NCI-H748 treated with DMSO at 0.1 percent for 48 hours (cell line): Measurements from ENCODE around the gene DCTN3.
A peak's percentile ranks its signal among the peaks of the same experiment; 100 is the strongest.

Experiments used
- DNase-seq: peaks from one replicate; lab custom pipeline; 2025; lab: John Stamatoyannopoulos, UW

DCTN3 gene

DNA sequence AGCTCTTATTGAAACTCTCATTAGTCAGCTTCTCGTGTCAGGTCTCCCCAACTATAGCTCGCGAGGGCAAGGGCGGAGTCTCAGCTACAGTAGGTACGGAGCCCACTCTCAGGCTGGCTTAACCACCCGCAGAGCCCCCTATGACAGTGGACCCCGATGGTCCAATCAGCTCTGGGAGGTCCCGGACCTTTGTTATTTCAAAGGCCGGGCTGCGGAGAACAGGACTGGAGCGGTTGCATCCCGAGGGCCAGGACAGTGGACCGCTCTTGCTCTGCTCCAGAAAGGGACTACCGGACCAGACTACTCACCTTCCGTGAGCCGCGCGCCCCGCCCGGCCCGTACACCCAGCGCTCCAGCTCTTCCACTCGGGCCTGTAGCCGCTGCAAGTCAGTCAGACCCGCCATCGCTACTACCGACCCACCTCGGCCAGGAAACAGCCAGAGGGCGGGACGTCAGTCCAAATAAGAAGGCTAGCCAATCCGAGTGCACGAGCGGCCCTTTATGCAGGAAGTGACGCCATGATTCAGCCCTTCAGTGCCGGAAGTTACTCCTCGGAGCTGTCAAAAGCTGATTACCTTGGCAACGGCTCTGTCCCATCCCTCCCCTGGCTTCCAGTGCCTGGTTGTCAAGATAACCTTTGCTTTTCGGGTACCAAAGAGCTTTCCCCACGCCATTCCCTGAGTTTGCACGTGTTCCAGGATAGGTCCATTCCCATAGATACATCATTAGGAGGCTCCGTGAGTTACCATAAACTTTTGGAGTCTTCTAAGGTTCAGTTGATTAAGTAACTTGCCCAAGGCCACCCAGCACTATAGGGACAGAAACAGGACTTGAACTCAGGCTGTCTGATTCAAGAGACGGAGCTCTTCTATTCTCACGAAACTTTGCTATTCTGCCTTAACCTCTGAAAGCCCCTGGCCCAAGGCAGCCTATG is at the start of gene DCTN3:
Gene DCTN3, minus strand, starts transcription at position 435 of the 934 bp plus-strand sequence. Its CDS starts 31 bp downstream, at position 404.
- peak; percentile 90 for DNase-seq

DNA sequence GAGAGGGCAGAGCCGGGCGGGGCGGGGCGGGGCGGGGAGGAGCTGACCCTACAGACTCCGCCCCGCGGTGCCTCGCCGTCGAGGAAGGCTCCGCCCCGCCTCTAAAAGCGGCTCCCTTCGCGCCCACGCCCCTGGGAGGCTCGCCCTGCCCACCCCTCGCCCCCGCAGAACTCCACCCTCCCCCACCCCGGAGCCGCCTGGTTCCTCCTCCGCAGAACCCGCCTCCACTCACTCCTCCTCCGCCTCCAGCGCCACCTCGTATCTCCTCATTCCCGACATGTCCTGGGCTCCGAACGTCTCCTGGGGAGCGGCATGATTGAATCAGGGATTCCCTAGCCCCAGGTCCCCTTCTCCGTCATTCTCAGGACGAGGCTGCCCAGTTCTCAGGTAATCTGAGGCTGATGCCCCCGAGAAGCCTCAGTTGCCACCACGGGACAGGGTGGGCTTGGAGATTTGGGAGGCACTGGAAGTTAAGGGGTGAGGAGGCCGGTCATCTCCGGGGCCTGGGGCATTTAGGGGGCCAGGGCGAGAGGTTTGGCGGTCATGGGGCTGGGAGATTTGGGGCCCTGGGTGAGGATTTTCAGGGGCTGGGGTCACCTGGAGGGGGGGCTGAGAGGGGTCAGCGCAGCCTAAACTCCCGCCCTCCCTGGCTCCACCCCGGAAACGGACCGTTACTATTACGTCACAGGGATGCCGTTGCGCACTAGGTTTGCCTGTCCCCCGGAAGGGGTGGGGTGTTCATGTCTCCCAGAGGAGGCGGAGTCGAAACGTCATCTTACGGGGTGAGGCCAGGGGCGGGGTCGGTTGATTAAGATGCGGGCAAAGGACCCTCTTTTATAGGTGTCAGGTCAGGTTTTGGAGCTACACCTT is 45.3 kb upstream of the DCTN3 start:
- DNase-seq: peak; percentile 90

DNA sequence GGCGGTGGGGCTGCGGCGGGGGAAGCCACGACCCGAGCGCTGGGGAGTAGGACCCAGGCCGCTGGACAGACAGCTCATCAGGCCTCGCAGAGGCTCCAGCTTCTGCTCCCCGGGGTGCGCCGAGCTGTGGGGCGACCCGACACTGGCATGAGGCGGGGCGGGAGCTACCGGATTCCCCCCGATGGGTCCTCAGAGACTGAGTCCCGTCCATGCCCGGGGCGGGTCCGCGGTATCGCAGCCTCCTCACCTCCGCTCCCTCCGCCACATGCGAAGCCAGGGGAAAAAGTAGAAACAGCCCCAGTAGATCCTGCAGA is 44.7 kb upstream of the DCTN3 start:
- no peak for DNase-seq

DNA sequence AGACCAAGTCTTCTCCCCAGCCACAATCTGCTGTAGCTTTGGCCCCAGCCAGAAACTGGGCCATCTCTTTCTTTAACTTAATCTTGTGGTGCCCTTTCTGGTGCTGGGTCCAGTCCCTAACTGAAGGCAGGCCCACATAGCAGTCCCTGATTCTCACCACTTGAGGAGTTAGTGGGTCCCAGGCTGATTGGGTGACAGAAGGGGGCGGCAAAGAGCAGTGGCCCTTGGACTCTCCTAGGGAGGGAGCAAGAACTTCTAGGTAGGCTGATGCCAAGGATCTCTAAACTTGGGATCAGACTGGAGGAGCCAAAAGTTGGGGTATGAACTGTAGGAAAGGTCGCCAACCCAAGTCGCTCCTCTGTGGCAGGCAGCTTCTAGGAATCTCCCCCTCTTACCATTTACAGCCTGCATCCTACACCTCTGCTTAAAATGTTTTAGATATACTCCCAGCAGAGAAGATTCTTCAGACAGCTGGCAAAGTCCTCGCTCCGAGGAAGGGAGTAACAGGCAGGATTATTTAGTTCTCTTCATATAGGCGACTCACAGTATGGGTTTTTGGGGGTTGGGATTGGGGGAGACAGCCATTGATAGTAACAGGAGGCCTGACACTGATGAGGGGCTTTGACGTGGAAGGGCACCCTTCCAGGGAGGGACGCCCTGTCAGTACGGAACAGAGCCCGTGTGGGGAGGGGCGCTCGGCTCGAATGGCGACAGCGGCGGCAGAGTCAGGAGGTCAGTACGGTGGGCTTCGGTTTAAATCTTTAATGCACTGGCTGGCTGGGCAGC is 44.2 kb upstream of the DCTN3 start:
- peak; percentile 23 for DNase-seq

DNA sequence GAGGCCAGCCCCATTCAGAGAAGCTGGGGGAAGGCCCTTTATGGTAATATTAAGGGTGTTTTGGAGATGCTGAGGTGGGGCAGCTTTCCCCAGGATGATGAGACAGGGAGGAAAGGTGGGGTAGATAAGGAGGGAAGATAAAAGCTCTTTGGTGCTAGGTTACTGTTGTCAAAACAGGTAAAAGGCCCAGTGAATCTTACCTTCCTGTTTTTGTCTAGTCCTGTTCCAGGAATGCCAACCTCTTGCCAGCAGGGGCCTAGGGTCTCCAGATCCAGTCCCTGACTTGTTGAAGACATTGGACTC is 43.0 kb upstream of the DCTN3 start:
- no peak for DNase-seq

DNA sequence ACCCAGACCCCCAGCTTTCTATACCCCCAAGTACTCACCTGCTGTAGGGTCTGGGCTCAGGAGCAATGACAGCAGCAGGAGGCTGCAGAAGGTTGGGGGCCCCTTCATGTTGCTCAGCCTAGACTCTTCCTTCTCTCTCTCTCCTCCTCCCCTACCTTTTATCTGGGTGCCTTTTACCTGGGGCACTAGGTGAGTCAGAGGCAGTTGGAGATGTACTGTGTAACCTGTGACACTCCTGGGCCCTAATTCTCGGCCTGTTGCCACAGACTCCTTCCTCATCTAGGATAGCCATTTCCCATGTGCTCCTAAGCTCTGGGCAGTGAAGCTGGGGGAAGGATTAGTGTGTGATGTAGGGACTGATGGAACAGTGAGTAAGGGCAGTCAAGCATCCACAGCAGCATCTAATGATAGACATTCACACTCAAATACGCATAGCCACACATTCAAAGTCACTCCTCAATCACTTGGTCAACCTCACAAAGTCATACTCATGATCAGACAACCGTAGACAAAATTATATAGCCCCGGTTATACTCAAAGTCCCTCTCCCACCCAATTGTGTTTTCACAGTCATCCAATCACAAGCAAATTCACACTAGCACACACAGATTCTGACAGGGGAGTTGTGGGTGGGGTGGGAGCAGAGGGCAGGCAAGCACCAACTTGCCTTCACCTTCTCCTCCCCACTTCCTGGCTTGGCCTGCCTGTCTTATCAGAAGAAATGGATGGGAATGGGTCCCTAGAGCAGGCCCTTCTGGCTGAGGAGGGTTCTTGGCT is 42.4 kb upstream of the DCTN3 start, which contains the start of gene CCL27:
Gene CCL27, minus strand, starts transcription at position 132 of the 777 bp plus-strand sequence. Its CDS starts 24 bp downstream, at position 108.
- DNase-seq: no peak

DNA sequence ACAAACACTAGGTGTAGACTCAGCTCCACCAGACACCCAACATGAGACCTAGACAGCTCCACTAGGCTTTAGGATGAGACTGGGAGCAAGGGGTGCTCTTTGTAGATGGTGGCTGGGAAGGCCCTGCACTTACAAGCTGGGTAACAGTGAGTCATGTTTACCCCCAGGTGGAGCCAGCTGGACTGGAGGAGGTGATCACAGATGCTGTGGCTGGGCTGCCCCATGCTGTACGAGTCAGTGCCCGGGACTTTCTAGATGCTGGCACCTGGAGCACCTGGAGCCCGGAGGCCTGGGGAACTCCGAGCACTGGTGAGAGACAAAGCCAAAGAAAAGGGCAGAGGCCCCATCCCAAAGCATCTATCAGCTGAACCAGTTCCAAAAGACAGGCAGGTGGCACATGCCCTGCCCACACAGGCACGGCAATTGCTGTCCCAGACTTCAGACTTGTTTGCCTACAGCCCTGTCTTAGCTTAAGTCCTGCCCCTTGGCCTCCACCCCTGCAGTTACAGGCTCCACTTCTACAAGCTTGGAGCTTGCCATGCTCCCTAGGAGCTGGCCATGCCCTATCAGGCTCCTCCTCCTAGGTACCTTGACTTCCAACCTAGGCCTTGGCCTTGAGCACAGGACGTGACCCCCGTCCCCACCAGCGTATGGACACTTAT is 39.4 kb upstream of the DCTN3 start:
- no peak for DNase-seq

DNA sequence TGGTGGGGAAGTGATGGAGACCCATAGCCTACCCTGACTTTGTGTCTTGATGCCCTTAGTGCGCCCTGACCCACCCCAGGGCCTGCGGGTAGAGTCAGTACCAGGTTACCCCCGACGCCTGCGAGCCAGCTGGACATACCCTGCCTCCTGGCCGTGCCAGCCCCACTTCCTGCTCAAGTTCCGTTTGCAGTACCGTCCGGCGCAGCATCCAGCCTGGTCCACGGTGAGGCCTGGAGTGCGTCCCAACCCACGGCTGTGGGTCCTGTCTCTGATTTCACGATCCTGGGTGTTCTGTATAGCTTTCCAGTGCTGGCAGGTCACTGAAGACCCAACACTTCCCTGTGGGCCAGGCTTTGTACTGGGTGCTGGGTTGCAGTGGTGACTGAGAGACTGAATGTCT is 38.2 kb upstream of the DCTN3 start:
- DNase-seq: no peak

DNA sequence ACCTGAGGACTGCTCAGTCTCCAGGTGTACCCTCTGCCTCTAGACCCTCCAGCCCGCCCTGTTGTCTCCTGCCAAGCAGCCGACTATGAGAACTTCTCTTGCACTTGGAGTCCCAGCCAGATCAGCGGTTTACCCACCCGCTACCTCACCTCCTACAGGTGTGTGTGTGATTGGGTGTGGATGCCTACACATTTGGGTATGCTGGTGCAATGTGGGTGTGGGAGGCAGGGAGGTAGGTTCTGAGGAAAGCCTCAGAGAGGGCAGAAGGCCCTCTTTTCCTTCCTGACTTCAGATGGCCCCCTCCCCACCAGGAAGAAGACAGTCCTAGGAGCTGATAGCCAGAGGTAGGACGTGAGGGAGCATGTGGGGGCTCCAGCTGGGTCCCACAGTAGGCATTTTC is 36.7 kb upstream of the DCTN3 start:
- no peak for DNase-seq

DNA sequence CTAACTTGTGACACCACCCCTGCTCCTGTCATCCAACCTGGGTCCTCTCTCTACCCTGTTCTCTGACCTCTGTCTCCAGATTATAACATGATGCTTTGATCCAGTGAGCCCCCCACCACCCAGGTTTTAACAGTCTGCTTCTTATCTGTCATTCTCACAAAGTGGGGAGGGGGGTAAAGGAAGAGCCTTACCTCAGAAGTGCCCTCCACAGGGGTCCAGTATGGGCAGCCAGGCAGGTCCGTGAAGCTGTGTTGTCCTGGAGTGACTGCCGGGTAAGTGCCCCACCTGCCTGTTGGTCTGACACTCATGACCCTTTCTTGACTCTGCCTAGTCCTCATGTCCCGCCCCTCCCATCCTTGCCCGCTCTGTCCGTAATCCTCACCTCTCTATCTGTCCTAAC is 35.1 kb upstream of the DCTN3 start:
- no peak for DNase-seq

DNA sequence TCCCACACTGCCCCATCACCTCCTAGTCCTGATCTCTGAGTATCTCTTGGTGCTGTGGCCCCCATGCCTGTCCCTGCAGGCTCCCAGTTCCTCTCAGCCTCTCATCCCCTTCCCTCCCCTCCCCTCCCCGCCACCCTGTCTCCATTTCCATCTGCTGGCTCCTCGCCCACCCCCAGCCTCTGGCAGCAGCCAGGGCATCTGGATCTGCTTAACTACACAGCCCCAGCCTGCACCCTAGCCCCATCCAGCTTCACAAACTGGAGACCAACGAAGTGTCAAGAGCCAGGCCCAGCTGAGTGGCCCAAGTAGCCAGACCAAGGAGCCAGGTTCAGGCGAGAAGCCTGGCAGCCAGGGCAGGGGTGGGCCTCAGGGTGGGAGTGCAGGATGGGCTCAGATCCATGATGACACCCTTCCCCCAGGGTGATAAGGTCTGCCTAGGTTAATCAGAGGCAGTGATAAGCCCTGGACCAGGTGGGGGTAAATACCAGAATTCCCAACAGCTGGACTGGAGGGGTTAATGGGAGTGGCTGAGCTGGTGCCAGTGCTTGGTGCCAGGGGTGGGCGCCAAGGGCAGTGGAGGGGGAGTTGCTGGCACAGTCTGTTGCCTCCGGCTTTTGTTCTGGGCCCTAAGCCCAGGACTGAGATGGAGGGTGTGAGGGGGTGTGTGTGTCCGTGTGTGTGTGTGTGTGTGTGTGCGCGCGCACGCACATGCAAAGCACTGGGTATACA is 34.2 kb upstream of the DCTN3 start:
- DNase-seq: no peak

DNA sequence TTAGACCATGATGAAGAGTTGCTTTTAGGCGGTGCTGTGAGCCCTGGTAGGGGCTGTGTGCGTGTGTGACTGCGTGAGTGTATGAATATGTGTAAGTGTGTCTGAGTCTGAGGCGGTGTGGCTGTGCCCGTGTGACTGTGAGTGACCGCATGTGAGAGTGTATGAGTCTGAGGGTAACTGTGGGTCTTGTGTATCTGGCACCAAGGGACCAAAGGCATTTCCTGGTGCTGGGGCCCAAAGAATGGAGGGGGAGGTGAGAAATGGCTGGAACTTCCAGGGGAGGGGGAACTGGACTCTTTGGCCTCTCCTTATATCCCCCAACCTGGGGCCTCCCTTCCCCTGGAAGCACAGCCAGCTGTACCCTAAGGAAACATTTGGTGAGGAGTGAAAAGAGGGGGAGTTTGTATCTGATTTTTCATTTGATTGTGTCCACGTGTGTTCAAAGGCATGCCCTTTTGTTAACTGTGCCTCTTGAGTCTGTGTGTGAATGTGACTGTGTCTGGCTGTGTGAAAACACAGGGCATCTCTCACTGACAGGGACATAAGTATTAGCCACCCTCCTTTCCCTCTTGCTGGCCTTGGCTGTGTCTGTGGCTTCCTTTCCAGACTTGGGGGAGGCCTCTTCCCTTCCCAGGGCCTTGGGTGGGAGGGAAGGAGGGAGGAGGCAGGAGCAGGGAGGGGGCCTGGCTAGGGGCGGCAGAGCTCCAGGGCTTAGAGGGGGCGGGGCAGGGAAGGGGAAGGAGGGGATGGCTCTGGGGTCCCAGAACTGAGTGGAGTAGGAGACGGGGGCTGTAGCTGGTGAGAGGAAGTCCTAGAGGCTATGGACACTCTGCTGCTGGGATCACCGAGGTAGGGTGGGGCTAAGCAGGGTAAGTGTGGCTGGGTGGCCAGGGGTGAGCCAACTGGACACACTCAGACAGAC is 33.1 kb upstream of the DCTN3 start:
- no peak for DNase-seq

DNA sequence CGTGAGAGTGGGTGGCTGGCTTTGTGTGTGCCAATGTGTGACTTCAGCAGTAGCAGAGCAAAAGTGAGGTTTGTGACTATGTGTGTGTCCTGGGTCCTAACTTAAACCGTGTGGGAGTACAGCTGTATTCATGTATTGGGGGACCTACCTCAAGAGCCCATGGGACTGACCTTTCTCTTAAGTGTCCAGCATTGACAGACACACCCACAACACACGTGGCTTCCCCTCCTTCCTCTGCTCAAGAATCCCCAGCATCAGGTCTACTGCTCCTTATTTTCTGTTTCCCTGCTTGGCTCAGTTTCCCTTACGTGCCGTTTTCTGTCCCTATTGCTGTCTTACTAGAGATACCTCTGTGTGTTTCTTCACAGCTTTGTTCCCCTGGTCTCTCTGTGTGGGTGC is 32.3 kb upstream of the DCTN3 start:
- DNase-seq: no peak

DNA sequence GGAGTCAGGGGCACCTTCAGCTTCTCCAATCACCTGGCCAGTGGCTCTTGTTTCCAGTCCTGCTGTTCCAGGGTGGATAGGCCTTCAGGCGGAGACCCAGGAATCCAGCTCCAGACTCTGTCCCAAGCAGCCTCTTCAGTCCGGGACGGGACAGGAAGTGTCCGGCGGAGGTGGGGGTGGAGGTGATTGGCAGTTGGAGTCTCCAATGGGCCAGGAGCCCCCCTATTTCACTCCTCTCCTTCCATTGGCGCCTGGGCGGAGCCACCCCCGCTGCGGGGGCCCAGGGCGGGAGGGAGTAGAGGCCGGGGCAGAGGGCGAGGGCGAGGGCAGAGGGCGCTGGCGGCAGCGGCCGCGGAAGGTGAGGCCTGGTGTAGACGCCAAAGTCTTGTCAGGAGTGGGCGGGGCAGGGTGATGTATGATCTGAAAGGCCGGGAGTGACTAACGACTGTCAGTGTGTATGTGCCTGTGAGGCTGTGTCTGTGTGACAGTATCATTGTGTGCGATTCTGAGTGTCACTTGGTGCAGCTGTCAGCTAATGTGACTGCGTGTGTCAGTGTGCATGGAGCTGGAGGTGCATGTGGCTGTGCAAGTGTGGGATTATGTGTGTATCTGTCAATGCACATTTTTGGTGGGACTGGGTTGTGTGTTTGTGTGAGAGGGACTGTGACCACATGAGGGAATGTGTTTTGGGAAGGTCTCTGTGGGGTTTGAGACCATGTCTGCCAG is 31.7 kb upstream of the DCTN3 start, which contains the start of gene IL11RA:
Gene IL11RA, plus strand, starts transcription at position 310 of the 726 bp plus-strand sequence. CDS start 3,033 bp downstream, outside the sequence.
- DNase-seq: no peak

DNA sequence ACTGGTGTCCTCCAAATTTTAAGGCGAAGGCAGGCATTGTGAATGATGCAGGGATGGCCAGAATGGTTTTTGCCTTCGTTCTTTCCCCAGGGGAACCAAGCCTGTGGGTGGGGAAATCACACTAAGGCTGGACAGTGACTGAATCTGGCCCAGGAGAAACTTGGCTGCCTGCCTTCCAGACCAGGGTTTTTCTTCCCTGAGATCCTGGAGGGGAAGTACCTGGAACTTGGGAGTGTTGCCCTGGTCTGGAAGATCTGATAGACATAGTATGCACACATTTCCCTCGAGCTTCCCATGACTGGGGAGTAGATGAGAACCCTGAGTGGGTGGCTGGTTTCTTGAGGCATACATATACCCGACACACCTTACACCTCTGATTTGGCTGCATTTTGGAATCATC is 31.0 kb upstream of the DCTN3 start:
- DNase-seq: no peak

DNA sequence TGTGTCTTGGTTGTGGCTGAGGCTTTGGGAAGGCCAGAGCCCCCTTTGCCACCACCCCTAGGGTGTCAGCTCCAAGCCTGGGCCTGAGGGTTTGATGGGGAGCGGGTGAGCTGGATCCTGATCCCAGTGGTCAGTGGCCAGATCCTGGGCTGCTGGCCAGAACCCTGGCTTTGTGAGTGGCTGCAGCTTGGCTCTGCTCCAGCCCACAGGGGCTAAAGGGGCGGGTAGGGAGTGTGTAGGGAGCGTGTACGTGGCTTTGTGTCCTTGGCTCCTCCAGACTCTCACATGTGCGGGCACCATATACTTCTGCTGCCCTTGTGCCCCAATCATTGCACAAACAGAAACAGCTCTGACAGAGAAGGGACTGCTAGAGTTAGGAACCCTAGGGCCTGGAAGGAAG is 30.5 kb upstream of the DCTN3 start:
- no peak for DNase-seq

DNA sequence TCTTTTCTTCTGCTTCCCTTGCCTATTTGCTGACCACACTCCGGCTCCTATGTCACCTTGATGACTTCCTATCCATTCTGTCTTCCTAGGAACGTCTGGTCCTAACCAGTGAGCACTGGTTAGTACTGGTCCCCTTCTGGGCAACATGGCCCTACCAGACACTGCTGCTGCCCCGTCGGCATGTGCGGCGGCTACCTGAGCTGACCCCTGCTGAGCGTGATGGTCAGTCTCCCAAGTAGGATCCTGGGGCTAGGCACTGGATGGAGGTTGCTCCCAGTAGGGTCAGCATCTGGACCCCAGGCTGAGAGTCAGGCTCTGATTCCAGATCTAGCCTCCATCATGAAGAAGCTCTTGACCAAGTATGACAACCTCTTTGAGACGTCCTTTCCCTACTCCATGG is 28.4 kb upstream of the DCTN3 start:
- DNase-seq: no peak

DNA sequence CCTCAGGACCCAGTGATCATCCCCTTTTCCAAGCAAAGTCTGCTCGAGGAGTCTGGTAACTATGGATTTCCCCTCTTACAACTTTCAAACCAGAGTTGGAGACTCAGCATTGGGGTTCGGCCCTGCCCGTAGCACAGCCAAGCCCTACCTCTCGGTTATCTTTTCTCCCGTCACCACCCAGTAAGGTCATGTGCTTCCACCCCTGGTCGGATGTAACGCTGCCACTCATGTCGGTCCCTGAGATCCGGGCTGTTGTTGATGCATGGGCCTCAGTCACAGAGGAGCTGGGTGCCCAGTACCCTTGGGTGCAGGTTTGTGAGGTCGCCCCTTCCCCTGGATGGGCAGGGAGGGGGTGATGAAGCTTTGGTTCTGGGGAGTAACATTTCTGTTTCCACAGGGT is 27.4 kb upstream of the DCTN3 start:
- no peak for DNase-seq

DNA sequence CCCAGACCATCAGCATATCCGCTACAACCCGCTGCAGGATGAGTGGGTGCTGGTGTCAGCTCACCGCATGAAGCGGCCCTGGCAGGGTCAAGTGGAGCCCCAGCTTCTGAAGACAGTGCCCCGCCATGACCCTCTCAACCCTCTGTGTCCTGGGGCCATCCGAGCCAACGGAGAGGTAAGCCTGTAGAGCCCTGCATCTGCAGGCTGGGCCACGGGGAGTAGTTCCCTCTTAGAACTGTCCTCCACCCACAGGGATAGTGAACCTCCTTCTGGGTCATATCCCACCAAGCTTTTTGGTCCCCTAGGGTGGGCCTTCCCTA is 26.7 kb upstream of the DCTN3 start:
- no peak for DNase-seq
